Heart left ventricle (tissue), 16 donors: ENCODE data around the gene DHX30. TPM values are rescaled to one million over a fixed set of nuclear protein-coding genes. Genes with fewer than 3 reads are reported as not detected.

Source experiments
- ATAC-seq, 4 donors: fragments of 200-7000 bp; cut with Tn5 transposase; one replicate each; pipeline ENCODE4 v1.9.1; 2020 to 2022; ENCODE audit warnings: moderate library complexity in 4 of 4, mild to moderate bottlenecking in 3 of 4, moderate number of reproducible peaks in 1 of 4
- DNase-seq, 5 donors: peaks; one replicate each; pipeline ENCODE4 v3.0.0-alpha.2; 2020
- H3K27ac ChIP-seq, 12 donors: fragments of 200-600 bp; sonication (generic) in 4 of 12; one replicate each; pipeline versions ENCODE4 v1.5.0 to v1.8.0; 2016 to 2022; ENCODE audit warnings: mild to moderate bottlenecking in 2 of 12
- H3K27me3 ChIP-seq, 9 donors: fragments of 200-600 bp; sonication (generic) in 2 of 9; one replicate each; pipeline versions ENCODE4 v1.5.1 to v1.8.0; 2016 to 2022; ENCODE audit warnings: mild to moderate bottlenecking in 3 of 9
- H3K36me3 ChIP-seq, 9 donors: fragments of 200-600 bp; sonication (generic) in 2 of 9; one replicate each; pipeline versions ENCODE4 v1.5.0 to v1.8.0; 2018 to 2022; ENCODE audit warnings: mild to moderate bottlenecking in 2 of 9
- H3K4me1 ChIP-seq, 12 donors: fragments of 200-600 bp; sonication (generic) in 4 of 12; one replicate each; pipeline versions ENCODE4 v1.5.0 to v1.8.0; 2016 to 2022; ENCODE audit warnings: mild to moderate bottlenecking in 3 of 12
- H3K4me3 ChIP-seq, 12 donors: fragments of 200-600 bp; sonication (generic) in 4 of 12; one replicate each; pipeline versions ENCODE4 v1.5.0 to v1.8.0; 2017 to 2022; ENCODE audit warnings: mild to moderate bottlenecking in 9 of 12, moderate library complexity in 4 of 12
- H3K9me3 ChIP-seq, 12 donors: fragments of 200-600 bp; sonication (generic) in 4 of 12; one replicate each; pipeline versions ENCODE4 v1.5.0 to v1.8.0; 2016 to 2022; ENCODE audit warnings: mild to moderate bottlenecking in 1 of 12
- CTCF ChIP-seq, 12 donors: fragments of 200-600 bp; sonication (generic) in 4 of 12; IDR thresholded peaks; one replicate each; pipeline versions ENCODE4 v1.5.0 to v1.8.0; 2018 to 2022; ENCODE audit warnings: antibody characterized with exemption in 12 of 12, mild to moderate bottlenecking in 5 of 12
- POLR2A ChIP-seq, 2 donors: fragments of 450-650 bp; IDR thresholded peaks; one replicate each; pipeline ENCODE4 v1.6.1; 2017; ENCODE audit warnings: antibody characterized with exemption in 2 of 2, mild to moderate bottlenecking in 2 of 2, moderate library complexity in 2 of 2
- WGBS, 4 donors: extraction: QIAGEN DNeasy Blood & Tissue Kit in 2 of 4; methylation state at CpG; one replicate each; pipeline versions ENCODE4 v1.1.5 to v1.1.7; 2013 to 2018; 5-methylcytosine and 5-hydroxymethylcytosine counted together
- intact Hi-C, 10 donors: fragments of 100-400 bp; cut with DNase I; formaldehyde crosslinking; loops; one replicate each; pipeline versions ENCODE4 v1.11.1 to v1.14.2; 2022
- polyA plus RNA-seq, 2 donors: library from polyadenylated mRNA; stranded (reverse); fragments of 200-250 nt; gene quantifications; one replicate each; pipeline ENCODE4 v1.2.3, GENCODE V29; 2013
- total RNA-seq, 9 donors: library from RNA; depleted of rRNA in 2 of 9; stranded (reverse); fragments of >200 nt in 2 of 9; fragmentation: NEBNext Ultra II Directional in 3 of 9; extraction: Animal tissue kit (Norgen Biotek cat#: 25700) in 3 of 9; gene quantifications; one replicate each; pipeline versions ENCODE4 v1.1.0 to v1.2.4, GENCODE V29; 2016 to 2023
- donor health status: ischemic (EF 13 %, LVEDD 7.1; RV severe dilation, severe dysfunction).
- donor health status: healthy with polysubstance abuse.
- donor health status: DM: no; HTN: yes; CAD: no.
- donor health status: DM: no; HTN: no; CAD: no.
- donor health status: ischemic (EF 25% LVEDD 6.9; RV normal size, moderate dysfunction).
- donor health status: ischemic (EF 25% LVEDD 5.7; RV mildly dilated, moderate dysfunction).
- donor health status: healthy.
- donor health status: DM: yes; HTN: yes; CAD: no.
- donor health status: ischemic (EF 35%, LVEDD 5.7; RV mildly dilated, moderate dysfunction).
- donor health status: nonischemic (EF 11% LVEDD 7.7; RV severe dilation, severe dysfunction).
- donor health status: DM: yes; HTN: yes; CAD: no.
- donor health status: PGD.
- donor health status: ischemic (EF 29% LVEDD 5.4; RV normal size, mild dysfunction).
- donor health status: nonischemic (EF 23%, LVEDD 6.1; RV moderate dilation, normal function).

DHX30 gene
- total and polyA plus RNA-seq, 11 donors, result 30.7 to 74.4 (median 49.4) TPM

DNA sequence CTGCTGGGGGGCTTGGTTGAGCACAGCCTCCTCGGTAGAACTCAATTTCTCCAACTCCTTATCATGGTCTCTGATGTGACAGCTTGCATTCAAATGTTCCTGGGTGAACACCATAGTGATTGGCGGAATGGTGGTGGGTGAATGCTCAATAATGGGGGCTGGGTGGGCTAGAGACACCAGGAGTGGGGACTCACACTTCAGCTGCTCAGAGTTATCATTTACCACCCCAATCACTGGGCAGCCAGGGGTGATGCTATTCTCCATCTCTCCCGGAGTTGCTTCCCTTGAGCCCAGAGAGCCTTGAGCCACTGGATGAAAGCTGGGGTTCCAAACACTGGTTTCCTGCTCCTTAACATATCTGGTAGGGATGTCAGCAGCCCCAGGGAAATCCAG is 88.7 kb downstream of the DHX30 start:
- H3K36me3 ChIP-seq, result peaks cover 0 to 62% (median 45%) of the 10 kb centered on the region in 9 donors
- ATAC-seq (no peak), DNase-seq (no peak)
- intact Hi-C loops, result loop anchor here in 2 of 10 donors (10.0 kb wide), 1 partner anchor 93 kb away; no protein-coding TSS in a partner anchor
- H3K4me3 ChIP-seq, result no peak overlapping the region
- no peak for TF ChIP-seq POLR2A (IDR thresholded peaks at IDR 0.05)
- TF ChIP-seq CTCF (IDR thresholded peaks at IDR 0.05), result no peak
- no peaks in the 10 kb centered on the region for H3K9me3 ChIP-seq
- WGBS, 4 donors, result 63 to 73% (median 68%) methylated on average over 3 of the region's 3 CpGs
- H3K27me3 ChIP-seq, result no peaks in the 10 kb centered on the region
- H3K4me1 ChIP-seq, result peaks cover 7 to 80% (median 50%) of the 10 kb centered on the region in 12 donors
- H3K27ac ChIP-seq, result peak overlapping the region; percentile 47 to 85 (median 74)

DNA sequence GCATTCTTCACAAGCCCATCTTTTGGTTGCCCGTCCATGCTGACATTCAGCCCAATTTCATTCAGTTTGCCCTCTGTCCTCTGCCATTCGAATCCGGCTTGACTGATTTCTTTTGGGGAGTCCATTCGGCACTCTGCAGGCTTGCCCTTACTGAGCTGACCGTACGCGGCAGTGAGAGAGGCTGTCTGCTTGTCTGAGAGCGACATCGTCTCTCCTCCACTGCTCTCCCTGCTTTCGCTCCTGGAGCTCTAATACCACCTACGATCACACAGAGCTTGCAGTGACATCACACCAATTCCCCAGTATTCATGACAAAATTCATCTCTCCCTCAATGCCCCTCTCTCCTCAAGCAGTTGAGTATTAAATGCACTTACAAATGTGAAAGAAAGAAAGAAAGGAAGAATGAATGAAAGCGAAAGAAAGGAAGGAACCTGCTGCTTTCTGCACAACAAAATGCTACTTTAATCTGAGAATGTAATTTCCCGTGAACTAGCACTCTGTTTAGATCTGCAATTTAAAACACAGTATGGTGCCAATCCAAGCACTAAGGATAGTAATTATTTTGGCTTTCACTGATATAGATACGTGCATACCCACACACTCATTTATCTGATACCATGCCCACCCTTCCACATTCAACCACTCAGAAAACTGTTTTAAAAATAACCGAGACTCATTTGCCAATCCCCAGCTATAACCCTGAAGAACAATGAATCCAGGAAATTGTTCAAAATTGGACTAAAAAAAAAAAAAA is 89.5 kb downstream of the DHX30 start:
- Histone ChIP-seq H3K27ac (peak overlapping the region in 10 of 12 donors; percentile 47 to 85 (median 76)), H3K9me3 (no peaks in the 10 kb centered on the region), H3K4me3 (no peak overlapping the region), H3K36me3 (peaks cover 0 to 68% (median 53%) of the 10 kb centered on the region in 9 donors), H3K4me1 (peaks cover 7 to 72% (median 50%) of the 10 kb centered on the region in 12 donors), H3K27me3 (no peaks in the 10 kb centered on the region)
- peak in 3 of 4 donors; percentile 9 to 39 (median 37) for ATAC-seq
- 53 to 67% (median 62%) methylated on average over 15 of the region's 15 CpGs for WGBS, 4 donors
- intact Hi-C loops, result loop anchor here in 2 of 10 donors (10.0 kb wide), 1 partner anchor 92 kb away; no protein-coding TSS in a partner anchor
- peak in 1 of 5 donors; percentile 33 for DNase-seq
- TF ChIP-seq CTCF (IDR thresholded peaks at IDR 0.05) (no peak), POLR2A (IDR thresholded peaks at IDR 0.05) (no peak)

- 83 to 90% (median 89%) methylated on average over 3 of the region's 3 CpGs for WGBS, 4 donors
- no peak overlapping the region for H3K27ac ChIP-seq
- intact Hi-C loops, result loop anchor here in 2 of 10 donors (10.0 kb wide), 1 partner anchor 90 kb away; no protein-coding TSS in a partner anchor
- DNase-seq (no peak), ATAC-seq (no peak)
- H3K36me3 ChIP-seq, result peaks cover 0 to 83% (median 69%) of the 10 kb centered on the region in 9 donors
- no peak overlapping the region for H3K4me3 ChIP-seq
- peaks cover 3 to 60% (median 33%) of the 10 kb centered on the region in 12 donors for H3K4me1 ChIP-seq
- TF ChIP-seq POLR2A (IDR thresholded peaks at IDR 0.05) (no peak), CTCF (IDR thresholded peaks at IDR 0.05) (no peak)
- no peaks in the 10 kb centered on the region for H3K27me3 ChIP-seq
- H3K9me3 ChIP-seq, result no peaks in the 10 kb centered on the region
Observed at GRCh38 chr3:47895241-47895640, 92.3 kb downstream of the DHX30 start.

GRCh38 chr3:47896736-47897135 is 93.8 kb downstream of the DHX30 start:
- H3K4me3 ChIP-seq, result no peak overlapping the region
- WGBS, 4 donors, result 84 to 94% (median 92%) methylated on average over 3 of the region's 3 CpGs
- H3K27me3 ChIP-seq, result no peaks in the 10 kb centered on the region
- H3K9me3 ChIP-seq, result no peaks in the 10 kb centered on the region
- no peak overlapping the region for H3K27ac ChIP-seq
- no peak for DNase-seq
- peaks cover 0 to 90% (median 71%) of the 10 kb centered on the region in 9 donors for H3K36me3 ChIP-seq
- intact Hi-C loops, result loop anchor here in 2 of 10 donors (10.0 kb wide), 1 partner anchor 88 kb away; no protein-coding TSS in a partner anchor
- ATAC-seq, result no peak
- TF ChIP-seq POLR2A (IDR thresholded peaks at IDR 0.05) (no peak), CTCF (IDR thresholded peaks at IDR 0.05) (no peak)
- peaks cover 0 to 60% (median 24%) of the 10 kb centered on the region in 12 donors for H3K4me1 ChIP-seq
